Ishikawa (cell line): ENCODE results near the gene RECQL5.
A peak's percentile ranks its signal among the peaks of the same experiment; 100 is the strongest.

Experiments used
- CEBPB ChIP-seq: IDR thresholded peaks from 2 replicates; pipeline ENCODE4 v1.6.1; 2012
- CREB1 ChIP-seq: IDR thresholded peaks from 2 replicates; pipeline ENCODE4 v1.6.1; 2012; ENCODE audit warnings: low read depth
- EGR1 ChIP-seq: IDR thresholded peaks from 2 replicates; pipeline ENCODE4 v1.6.1; 2012
- EP300 ChIP-seq: IDR thresholded peaks from 2 replicates; pipeline ENCODE4 v1.6.1; 2012; ENCODE audit warnings: borderline replicate concordance
- FOXM1 ChIP-seq: IDR thresholded peaks from 2 replicates; pipeline ENCODE4 v1.6.1; 2012; ENCODE audit warnings: low read depth, borderline replicate concordance
- NFIC ChIP-seq: IDR thresholded peaks from 2 replicates; pipeline ENCODE4 v1.6.1; 2012
- RAD21 ChIP-seq: IDR thresholded peaks from 2 replicates; pipeline ENCODE4 v1.6.1; 2012; ENCODE audit warnings: low read depth
- TAF1 ChIP-seq: IDR thresholded peaks from 2 replicates; pipeline ENCODE4 v1.6.1; 2012; ENCODE audit warnings: low read depth, mild to moderate bottlenecking
- TCF12 ChIP-seq: IDR thresholded peaks from 2 replicates; pipeline ENCODE4 v1.6.1; 2012; ENCODE audit warnings: low read depth
- TEAD4 ChIP-seq: IDR thresholded peaks from 2 replicates; pipeline ENCODE4 v1.6.1; 2012
- YY1 ChIP-seq: IDR thresholded peaks from 2 replicates; pipeline ENCODE4 v1.6.1; 2012; ENCODE audit warnings: low read depth
- ZBTB7A ChIP-seq: IDR thresholded peaks from 2 replicates; pipeline ENCODE4 v1.6.1; 2012; ENCODE audit warnings: low read depth
- TF ChIP-seq, protein P1 (sequence below): IDR thresholded peaks from 2 replicates; pipeline ENCODE4 v1.6.1; 2012
- TF ChIP-seq, protein P2 (sequence below): IDR thresholded peaks from 2 replicates; pipeline ENCODE4 v1.6.1; 2012; ENCODE audit warnings: low read depth, mild to moderate bottlenecking
- TF ChIP-seq, protein P3 (sequence below): IDR thresholded peaks from 2 replicates; pipeline ENCODE4 v1.6.1; 2012

The RECQL5 gene

GRCh38 chr17:75666959-75667790 lies at the start of gene RECQL5, which contains the start of gene SAP30BP:
RECQL5 (minus strand) TSS chr17:75667154; CDS start chr17:75666557, 597 bp downstream.
SAP30BP (plus strand) TSS chr17:75667338; CDS start chr17:75667373, 35 bp downstream.
- TF ChIP-seq RAD21 (no peak), ZBTB7A (peak; percentile 44; the same call in 1 of the 2 replicates), EP300 (peak; percentile 24; the same call in 1 of the 2 replicates), NFIC (peak; percentile 31; the same call in 1 of the 2 replicates), CREB1 (peak; percentile 99), EGR1 (peak; percentile 46; the same call in 1 of the 2 replicates), FOXM1 (0 out of 2 replicates have a peak, but pooled peaks have one; percentile 47), CEBPB (0 out of 2 replicates have a peak, but pooled peaks have one; percentile 2), TAF1 (peak; percentile 87), TEAD4 (peak; percentile 68; the same call in 1 of the 2 replicates), YY1 (peak; percentile 97), TCF12 (peak; percentile 81)
- TF ChIP-seq, protein P1, sequence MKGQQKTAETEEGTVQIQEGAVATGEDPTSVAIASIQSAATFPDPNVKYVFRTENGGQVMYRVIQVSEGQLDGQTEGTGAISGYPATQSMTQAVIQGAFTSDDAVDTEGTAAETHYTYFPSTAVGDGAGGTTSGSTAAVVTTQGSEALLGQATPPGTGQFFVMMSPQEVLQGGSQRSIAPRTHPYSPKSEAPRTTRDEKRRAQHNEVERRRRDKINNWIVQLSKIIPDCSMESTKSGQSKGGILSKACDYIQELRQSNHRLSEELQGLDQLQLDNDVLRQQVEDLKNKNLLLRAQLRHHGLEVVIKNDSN: no peak; the same call in 1 of the 2 replicates
- TF ChIP-seq, protein P2, sequence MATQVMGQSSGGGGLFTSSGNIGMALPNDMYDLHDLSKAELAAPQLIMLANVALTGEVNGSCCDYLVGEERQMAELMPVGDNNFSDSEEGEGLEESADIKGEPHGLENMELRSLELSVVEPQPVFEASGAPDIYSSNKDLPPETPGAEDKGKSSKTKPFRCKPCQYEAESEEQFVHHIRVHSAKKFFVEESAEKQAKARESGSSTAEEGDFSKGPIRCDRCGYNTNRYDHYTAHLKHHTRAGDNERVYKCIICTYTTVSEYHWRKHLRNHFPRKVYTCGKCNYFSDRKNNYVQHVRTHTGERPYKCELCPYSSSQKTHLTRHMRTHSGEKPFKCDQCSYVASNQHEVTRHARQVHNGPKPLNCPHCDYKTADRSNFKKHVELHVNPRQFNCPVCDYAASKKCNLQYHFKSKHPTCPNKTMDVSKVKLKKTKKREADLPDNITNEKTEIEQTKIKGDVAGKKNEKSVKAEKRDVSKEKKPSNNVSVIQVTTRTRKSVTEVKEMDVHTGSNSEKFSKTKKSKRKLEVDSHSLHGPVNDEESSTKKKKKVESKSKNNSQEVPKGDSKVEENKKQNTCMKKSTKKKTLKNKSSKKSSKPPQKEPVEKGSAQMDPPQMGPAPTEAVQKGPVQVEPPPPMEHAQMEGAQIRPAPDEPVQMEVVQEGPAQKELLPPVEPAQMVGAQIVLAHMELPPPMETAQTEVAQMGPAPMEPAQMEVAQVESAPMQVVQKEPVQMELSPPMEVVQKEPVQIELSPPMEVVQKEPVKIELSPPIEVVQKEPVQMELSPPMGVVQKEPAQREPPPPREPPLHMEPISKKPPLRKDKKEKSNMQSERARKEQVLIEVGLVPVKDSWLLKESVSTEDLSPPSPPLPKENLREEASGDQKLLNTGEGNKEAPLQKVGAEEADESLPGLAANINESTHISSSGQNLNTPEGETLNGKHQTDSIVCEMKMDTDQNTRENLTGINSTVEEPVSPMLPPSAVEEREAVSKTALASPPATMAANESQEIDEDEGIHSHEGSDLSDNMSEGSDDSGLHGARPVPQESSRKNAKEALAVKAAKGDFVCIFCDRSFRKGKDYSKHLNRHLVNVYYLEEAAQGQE: no peak
- TF ChIP-seq, protein P3, sequence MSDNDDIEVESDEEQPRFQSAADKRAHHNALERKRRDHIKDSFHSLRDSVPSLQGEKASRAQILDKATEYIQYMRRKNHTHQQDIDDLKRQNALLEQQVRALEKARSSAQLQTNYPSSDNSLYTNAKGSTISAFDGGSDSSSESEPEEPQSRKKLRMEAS: peak; percentile 83

DNA sequence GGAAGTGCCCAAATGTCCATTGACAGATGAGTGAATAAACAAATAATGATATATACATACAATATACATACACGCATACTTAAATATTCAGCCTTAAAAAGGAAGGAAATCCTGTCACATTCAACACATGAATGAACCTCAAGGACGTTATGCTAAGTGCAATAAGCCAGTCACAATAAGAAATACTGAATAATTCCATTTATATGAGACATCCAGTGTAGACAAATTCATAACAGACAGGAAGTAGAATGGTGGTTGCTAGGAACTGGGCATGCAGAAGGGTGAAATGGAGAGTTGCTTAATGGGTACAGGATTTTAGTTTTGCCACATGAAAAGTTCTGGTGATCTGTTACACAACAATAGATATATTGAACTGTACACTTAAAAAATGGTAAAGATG lies 45.5 kb upstream of the RECQL5 start:
- TF ChIP-seq CEBPB: no peak
- no peak for TF ChIP-seq ZBTB7A
- TF ChIP-seq YY1: no peak
- no peak for TF ChIP-seq EGR1
- no peak for TF ChIP-seq TEAD4
- no peak for TF ChIP-seq FOXM1
- TF ChIP-seq, protein P2: no peak
- TF ChIP-seq RAD21: no peak

GRCh38 chr17:75707079-75707571 lies 40.2 kb upstream of the RECQL5 start:
- TF ChIP-seq TEAD4: peak; percentile 90
- TF ChIP-seq EP300: peak; percentile 99
- peak; percentile 99 for TF ChIP-seq TCF12
- peak; percentile 99 for TF ChIP-seq NFIC
- TF ChIP-seq, protein P1: 0 out of 2 replicates have a peak, but pooled peaks have one; percentile 5
- TF ChIP-seq, protein P3: peak; percentile 82
- TF ChIP-seq YY1: peak; percentile 67; the same call in 1 of the 2 replicates
- no peak; the same call in 1 of the 2 replicates for TF ChIP-seq EGR1
- peak; percentile 96 for TF ChIP-seq ZBTB7A
- peak; percentile 43; the same call in 1 of the 2 replicates for TF ChIP-seq RAD21
- TF ChIP-seq TAF1: peak; percentile 35; the same call in 1 of the 2 replicates
- peak; percentile 29 for TF ChIP-seq CEBPB
- peak; percentile 96 for TF ChIP-seq FOXM1
- TF ChIP-seq CREB1: peak; percentile 44; the same call in 1 of the 2 replicates
- TF ChIP-seq, protein P2: no peak
